SK-N-SH (cell line): ENCODE data around the gene ADH1B. TPM values are rescaled to one million over a fixed set of nuclear protein-coding genes. Genes with fewer than 3 reads are reported as not detected.

ENCODE experiments used
- CTCF ChIA-PET: fragments of 300-600, 350-600 bp; formaldehyde crosslinking; extraction: SDS; loops from one replicate; lab custom pipeline; 2021; lab: Yijun Ruan, JAX
- POLR2A ChIA-PET: fragments of 350-600 bp; sonication (Branson Sonifier 250); formaldehyde crosslinking; extraction: SDS; loops from one replicate; lab custom pipeline; 2020; ENCODE audit warnings: antibody characterized with exemption, inconsistent platforms; lab: Yijun Ruan, JAX
- DNase-seq: peaks from one replicate; pipeline ENCODE4 v3.0.0; 2012
- H2AFZ ChIP-seq: fragments of 200-600 bp; sonication (generic); 2 replicates; pipeline ENCODE4 v1.8.1; 2016; ENCODE audit warnings: antibody characterized with exemption, mild to moderate bottlenecking, low read depth
- H3F3A ChIP-seq: fragments of 200-600 bp; sonication (generic); replicated peaks from 2 replicates; pipeline ENCODE3; 2016; ENCODE audit warnings: antibody characterized with exemption, mild to moderate bottlenecking; ENCODE audit not compliant: insufficient read depth
- H3K27ac ChIP-seq, 2 experiments: fragments of 200-500 bp in 1 of 2; fragments of 200-600 bp in 1 of 2; sonication (Bioruptor generic) in 1 of 2; sonication (generic), shearing (Covaris generic) in 1 of 2; 2 replicates each; pipeline versions ENCODE4 v1.5.1 to v1.6.1; 2014 to 2016; ENCODE audit warnings: low read depth in 2 of 2, inconsistent platforms in 1 of 2, low read length in 1 of 2, mild to moderate bottlenecking in 1 of 2, mixed read lengths in 1 of 2
- H3K27me3 ChIP-seq: fragments of 200-600 bp; sonication (generic), shearing (Covaris generic); 2 replicates; pipeline ENCODE4 v1.6.1; 2016; ENCODE audit warnings: mixed run types; ENCODE audit not compliant: insufficient read depth
- H3K36me3 ChIP-seq, 2 experiments: fragments of 200-500 bp in 1 of 2; fragments of 200-600 bp in 1 of 2; sonication (Bioruptor generic) in 1 of 2; sonication (generic) in 1 of 2; replicated peaks in 1 of 2; 2 replicates each; pipeline versions ENCODE3 to v1.5.1; 2014 to 2016; ENCODE audit warnings: low read length in 1 of 2, mild to moderate bottlenecking in 1 of 2; ENCODE audit not compliant: insufficient read depth in 2 of 2, control insufficient read depth in 1 of 2
- H3K4me1 ChIP-seq, 2 experiments: fragments of 200-500 bp in 1 of 2; fragments of 200-600 bp in 1 of 2; sonication (Bioruptor generic) in 1 of 2; sonication (generic), shearing (Covaris generic) in 1 of 2; 2 replicates each; pipeline versions ENCODE4 v1.5.1 to v1.6.1; 2014 to 2016; ENCODE audit warnings: low read depth in 1 of 2, low read length in 1 of 2, mixed run types in 1 of 2; ENCODE audit not compliant: insufficient read depth in 2 of 2, control insufficient read depth in 1 of 2
- H3K4me2 ChIP-seq: fragments of 200-600 bp; sonication (generic), shearing (Covaris generic); 2 replicates; pipeline ENCODE4 v1.6.1; 2017; ENCODE audit warnings: mixed run types
- H3K4me3 ChIP-seq, 2 experiments: fragments of 200-500 bp in 1 of 2; fragments of 200-600 bp in 1 of 2; sonication (Bioruptor generic) in 1 of 2; sonication (generic), shearing (Covaris generic) in 1 of 2; 2 replicates each; pipeline versions ENCODE4 v1.5.1 to v1.8.1; 2014 to 2016; ENCODE audit warnings: low read depth in 2 of 2, inconsistent platforms in 1 of 2, low read length in 1 of 2, mild to moderate bottlenecking in 1 of 2, mixed read lengths in 1 of 2, moderate library complexity in 1 of 2
- H3K79me2 ChIP-seq: fragments of 200-600 bp; sonication (generic); 2 replicates; pipeline ENCODE4 v1.8.1; 2017; ENCODE audit warnings: mild to moderate bottlenecking; ENCODE audit not compliant: insufficient read depth
- H3K9ac ChIP-seq: fragments of 200-600 bp; sonication (generic); 2 replicates; pipeline ENCODE4 v1.6.1; 2017; ENCODE audit warnings: mixed run types
- H3K9me2 ChIP-seq: fragments of 200-600 bp; sonication (generic); 2 replicates; pipeline ENCODE4 v1.6.1; 2017; ENCODE audit warnings: mixed run types
- H3K9me3 ChIP-seq: fragments of 200-600 bp; sonication (generic); 2 replicates; pipeline ENCODE4 v1.6.1; 2017; ENCODE audit warnings: mixed run types, mild to moderate bottlenecking, moderate library complexity
- H4K20me1 ChIP-seq: fragments of 200-600 bp; sonication (generic); 2 replicates; pipeline ENCODE4 v1.6.1; 2017; ENCODE audit warnings: mild to moderate bottlenecking, mixed run types; ENCODE audit not compliant: insufficient read depth
- CHD2 ChIP-seq: fragments of 150-350 bp; IDR thresholded peaks from 2 replicates; pipeline ENCODE4 v1.6.1; 2018; ENCODE audit warnings: low read length; ENCODE audit not compliant: partially characterized antibody
- ELF1 ChIP-seq: IDR thresholded peaks from 2 replicates; pipeline ENCODE4 v1.4.0; 2012
- EP300 ChIP-seq, 2 experiments: IDR thresholded peaks; 2 replicates each; pipeline versions ENCODE4 v1.4.0 to v1.6.1; 2012; ENCODE audit warnings: borderline replicate concordance in 1 of 2, low read depth in 1 of 2, low read length in 1 of 2
- EZH2phosphoT487 ChIP-seq: fragments of 200-600 bp; sonication (generic); IDR thresholded peaks from 2 replicates; pipeline ENCODE4 v1.6.1; 2017; ENCODE audit warnings: low read depth, mixed run types, mild to moderate bottlenecking, antibody characterized with exemption, moderate library complexity, borderline replicate concordance
- GATA2 ChIP-seq: sonication (generic); formaldehyde crosslinking; IDR thresholded peaks from 2 replicates; pipeline ENCODE4 v1.5.0; 2020; ENCODE audit warnings: mild to moderate bottlenecking, missing genetic modification reagents
- JUND ChIP-seq: IDR thresholded peaks from 2 replicates; pipeline ENCODE4 v1.4.0; 2012
- MXI1 ChIP-seq: IDR thresholded peaks from 2 replicates; pipeline ENCODE4 v1.6.1; 2012; ENCODE audit warnings: mild to moderate bottlenecking, low read depth, low read length, improper control_type of control experiment
- NFIC ChIP-seq: IDR thresholded peaks from 2 replicates; pipeline ENCODE4 v1.4.0; 2012; ENCODE audit warnings: borderline replicate concordance
- NRF1 ChIP-seq: IDR thresholded peaks from 2 replicates; pipeline ENCODE4 v1.6.1; 2012; ENCODE audit warnings: low read depth, mild to moderate bottlenecking, low read length
- POLR2AphosphoS5 ChIP-seq: IDR thresholded peaks from 2 replicates; pipeline ENCODE4 v1.6.1; 2012; ENCODE audit warnings: low read depth, low read length
- RAD21 ChIP-seq: IDR thresholded peaks from 2 replicates; pipeline ENCODE4 v1.6.1; 2012; ENCODE audit warnings: mild to moderate bottlenecking, low read length
- RXRA ChIP-seq: IDR thresholded peaks from 2 replicates; pipeline ENCODE4 v1.4.0; 2012; ENCODE audit warnings: low read depth, mild to moderate bottlenecking, borderline replicate concordance
- SIN3A ChIP-seq: IDR thresholded peaks from 2 replicates; pipeline ENCODE4 v1.6.1; 2012; ENCODE audit warnings: low read depth, mild to moderate bottlenecking, low read length, moderate library complexity, borderline replicate concordance
- SMC3 ChIP-seq: IDR thresholded peaks from 2 replicates; pipeline ENCODE4 v1.6.1; 2012; ENCODE audit warnings: low read depth, low read length, improper control_type of control experiment
- TAF1 ChIP-seq: IDR thresholded peaks from 2 replicates; pipeline ENCODE4 v1.6.1; 2012; ENCODE audit warnings: low read depth, mild to moderate bottlenecking, low read length, moderate library complexity, borderline replicate concordance
- TEAD4 ChIP-seq: IDR thresholded peaks from 2 replicates; pipeline ENCODE4 v1.4.0; 2012; ENCODE audit warnings: mild to moderate bottlenecking, borderline replicate concordance; ENCODE audit not compliant: insufficient read depth
- YY1 ChIP-seq: IDR thresholded peaks from 2 replicates; pipeline ENCODE4 v1.4.0; 2012; ENCODE audit warnings: low read depth, mild to moderate bottlenecking
- WGBS: methylation state at CpG from one replicate; pipeline ENCODE4 v1.1.6; 2017; ENCODE audit warnings: low lambda C conversion rate; 5-methylcytosine and 5-hydroxymethylcytosine counted together
- polyA plus RNA-seq, 3 experiments: library from polyadenylated mRNA; depleted of rRNA; stranded (reverse); fragments of >200 nt; gene quantifications; 2 replicates each; pipeline ENCODE4 v1.2.3, GENCODE V29; 2012
- TF ChIP-seq, protein P1 (sequence below): fragments of 150-350 bp; IDR thresholded peaks from 2 replicates; pipeline ENCODE4 v1.6.1; 2017; ENCODE audit warnings: antibody characterized with exemption, low read length, low read depth, borderline replicate concordance
- TF ChIP-seq, protein P2 (sequence below): fragments of 200-600 bp; sonication (generic); IDR thresholded peaks from 2 replicates; pipeline ENCODE4 v1.6.1; 2017; ENCODE audit warnings: antibody characterized with exemption, mild to moderate bottlenecking, moderate library complexity
- TF ChIP-seq, protein P3 (sequence below): IDR thresholded peaks from 2 replicates; pipeline ENCODE4 v1.4.0; 2012; ENCODE audit warnings: low read depth, borderline replicate concordance
- TF ChIP-seq, protein P4 (sequence below): fragments of 150-350 bp; IDR thresholded peaks from 2 replicates; pipeline ENCODE4 v1.6.1; 2016; ENCODE audit warnings: mild to moderate bottlenecking, low read depth, low read length
- TF ChIP-seq, protein P5 (sequence below): IDR thresholded peaks from 2 replicates; pipeline ENCODE4 v1.4.0; 2012; ENCODE audit warnings: low read depth

Gene ADH1B
- polyA plus RNA-seq, 1 of the 3 experiments (the other 2 are of a cell fraction) = not detected

DNA sequence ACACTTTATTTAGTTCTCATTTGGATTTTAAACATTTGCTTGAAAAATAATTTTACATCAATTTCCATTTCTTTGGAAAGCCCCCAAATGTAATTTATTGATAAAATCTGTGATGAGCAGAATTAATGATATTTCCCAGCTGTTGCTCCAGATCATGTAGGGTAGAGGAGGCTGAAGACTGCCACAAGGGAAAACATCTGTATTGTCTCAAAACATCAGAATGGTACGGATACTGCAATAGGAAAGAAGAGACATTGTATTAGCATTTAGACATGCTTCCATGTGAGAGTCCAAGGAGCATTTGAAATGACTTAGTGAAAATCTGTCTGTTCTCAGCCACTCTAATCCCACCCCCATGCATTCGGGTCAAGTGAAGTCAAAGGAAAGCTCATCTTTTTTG is 44.8 kb downstream of the ADH1B start:
- H3K4me1 ChIP-seq = no peaks in the 10 kb centered on the region
- no peak overlapping the region for H3K27ac ChIP-seq
- no peaks in the 10 kb centered on the region for H3K27me3 ChIP-seq
- no peaks in the 10 kb centered on the region for H4K20me1 ChIP-seq
- H3K9ac ChIP-seq = no peak overlapping the region
- H3K79me2 ChIP-seq = no peaks in the 10 kb centered on the region
- no peaks in the 10 kb centered on the region for H3F3A ChIP-seq
- H3K9me2 ChIP-seq = no peaks in the 10 kb centered on the region
- no peak overlapping the region for H2AFZ ChIP-seq
- no peak for DNase-seq
- POLR2A ChIA-PET = no interaction called here
- no peak for TF ChIP-seq EP300 (IDR thresholded peaks at IDR 0.05; ENCODE audit: borderline replicate concordance in 1 of 2, low read depth in 1 of 2, low read length in 1 of 2)
- no peak for TF ChIP-seq SIN3A
- TF ChIP-seq NFIC = no peak
- TF ChIP-seq JUND = no peak
- no peak for TF ChIP-seq YY1
- TF ChIP-seq, protein P1, sequence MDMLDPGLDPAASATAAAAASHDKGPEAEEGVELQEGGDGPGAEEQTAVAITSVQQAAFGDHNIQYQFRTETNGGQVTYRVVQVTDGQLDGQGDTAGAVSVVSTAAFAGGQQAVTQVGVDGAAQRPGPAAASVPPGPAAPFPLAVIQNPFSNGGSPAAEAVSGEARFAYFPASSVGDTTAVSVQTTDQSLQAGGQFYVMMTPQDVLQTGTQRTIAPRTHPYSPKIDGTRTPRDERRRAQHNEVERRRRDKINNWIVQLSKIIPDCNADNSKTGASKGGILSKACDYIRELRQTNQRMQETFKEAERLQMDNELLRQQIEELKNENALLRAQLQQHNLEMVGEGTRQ = no peak
- TF ChIP-seq, protein P2, sequence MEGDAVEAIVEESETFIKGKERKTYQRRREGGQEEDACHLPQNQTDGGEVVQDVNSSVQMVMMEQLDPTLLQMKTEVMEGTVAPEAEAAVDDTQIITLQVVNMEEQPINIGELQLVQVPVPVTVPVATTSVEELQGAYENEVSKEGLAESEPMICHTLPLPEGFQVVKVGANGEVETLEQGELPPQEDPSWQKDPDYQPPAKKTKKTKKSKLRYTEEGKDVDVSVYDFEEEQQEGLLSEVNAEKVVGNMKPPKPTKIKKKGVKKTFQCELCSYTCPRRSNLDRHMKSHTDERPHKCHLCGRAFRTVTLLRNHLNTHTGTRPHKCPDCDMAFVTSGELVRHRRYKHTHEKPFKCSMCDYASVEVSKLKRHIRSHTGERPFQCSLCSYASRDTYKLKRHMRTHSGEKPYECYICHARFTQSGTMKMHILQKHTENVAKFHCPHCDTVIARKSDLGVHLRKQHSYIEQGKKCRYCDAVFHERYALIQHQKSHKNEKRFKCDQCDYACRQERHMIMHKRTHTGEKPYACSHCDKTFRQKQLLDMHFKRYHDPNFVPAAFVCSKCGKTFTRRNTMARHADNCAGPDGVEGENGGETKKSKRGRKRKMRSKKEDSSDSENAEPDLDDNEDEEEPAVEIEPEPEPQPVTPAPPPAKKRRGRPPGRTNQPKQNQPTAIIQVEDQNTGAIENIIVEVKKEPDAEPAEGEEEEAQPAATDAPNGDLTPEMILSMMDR = no peak
- no peak for TF ChIP-seq EZH2phosphoT487
- no peak for TF ChIP-seq MXI1
- no peak for TF ChIP-seq TEAD4
- TF ChIP-seq ELF1 = no peak
- no peak for TF ChIP-seq NRF1
- no peak for TF ChIP-seq RAD21
- TF ChIP-seq GATA2 (CRISPR knock-in tag) = no peak
- no peak overlapping the region for H3K4me3 ChIP-seq
- 21% methylated on average over 2 of the region's 2 CpGs for WGBS
- no peak overlapping the region for H3K4me2 ChIP-seq
- CTCF ChIA-PET = no interaction called here
- no peaks in the 10 kb centered on the region for H3K9me3 ChIP-seq
- H3K36me3 ChIP-seq = no peaks in the 10 kb centered on the region

DNA sequence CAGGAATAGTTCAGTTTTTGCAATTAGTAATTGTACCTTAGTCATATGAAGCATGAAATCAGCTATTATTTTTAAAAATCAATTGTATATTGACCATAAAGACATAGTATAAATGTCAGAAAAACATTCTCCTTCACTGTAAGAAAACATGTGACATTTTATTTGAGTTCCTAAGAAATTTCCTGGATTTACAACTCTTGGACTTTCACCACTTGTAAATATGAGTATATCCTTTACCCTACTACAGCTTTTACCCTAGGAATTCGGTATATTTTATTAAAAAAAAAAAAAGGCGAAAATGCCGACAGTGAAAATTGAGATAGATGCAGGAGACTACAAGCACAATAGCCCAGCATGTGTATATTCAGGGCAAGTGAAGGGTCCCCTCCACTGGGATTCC is 45.3 kb downstream of the ADH1B start:
- no peaks in the 10 kb centered on the region for H3F3A ChIP-seq
- no peaks in the 10 kb centered on the region for H4K20me1 ChIP-seq
- no peaks in the 10 kb centered on the region for H3K9me3 ChIP-seq
- no peak overlapping the region for H3K4me2 ChIP-seq
- no peak overlapping the region for H3K9ac ChIP-seq
- H2AFZ ChIP-seq = no peak overlapping the region
- DNase-seq = no peak
- no peaks in the 10 kb centered on the region for H3K4me1 ChIP-seq
- WGBS = 63% methylated on average over 3 of the region's 3 CpGs
- no peaks in the 10 kb centered on the region for H3K36me3 ChIP-seq
- ChIA-PET CTCF (no interaction called here), POLR2A (no interaction called here)
- no peaks in the 10 kb centered on the region for H3K79me2 ChIP-seq
- H3K9me2 ChIP-seq = no peaks in the 10 kb centered on the region
- no peak overlapping the region for H3K4me3 ChIP-seq
- H3K27me3 ChIP-seq = no peaks in the 10 kb centered on the region
- H3K27ac ChIP-seq = no peak overlapping the region
- no peak for TF ChIP-seq EP300 (IDR thresholded peaks at IDR 0.05; ENCODE audit: borderline replicate concordance in 1 of 2, low read depth in 1 of 2, low read length in 1 of 2)
- no peak for TF ChIP-seq GATA2 (CRISPR knock-in tag)
- no peak for TF ChIP-seq RXRA
- TF ChIP-seq, protein P2 = no peak
- no peak for TF ChIP-seq TAF1
- TF ChIP-seq SMC3 = no peak
- TF ChIP-seq, protein P3, sequence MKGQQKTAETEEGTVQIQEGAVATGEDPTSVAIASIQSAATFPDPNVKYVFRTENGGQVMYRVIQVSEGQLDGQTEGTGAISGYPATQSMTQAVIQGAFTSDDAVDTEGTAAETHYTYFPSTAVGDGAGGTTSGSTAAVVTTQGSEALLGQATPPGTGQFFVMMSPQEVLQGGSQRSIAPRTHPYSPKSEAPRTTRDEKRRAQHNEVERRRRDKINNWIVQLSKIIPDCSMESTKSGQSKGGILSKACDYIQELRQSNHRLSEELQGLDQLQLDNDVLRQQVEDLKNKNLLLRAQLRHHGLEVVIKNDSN = no peak
- no peak for TF ChIP-seq POLR2AphosphoS5
- TF ChIP-seq, protein P4, sequence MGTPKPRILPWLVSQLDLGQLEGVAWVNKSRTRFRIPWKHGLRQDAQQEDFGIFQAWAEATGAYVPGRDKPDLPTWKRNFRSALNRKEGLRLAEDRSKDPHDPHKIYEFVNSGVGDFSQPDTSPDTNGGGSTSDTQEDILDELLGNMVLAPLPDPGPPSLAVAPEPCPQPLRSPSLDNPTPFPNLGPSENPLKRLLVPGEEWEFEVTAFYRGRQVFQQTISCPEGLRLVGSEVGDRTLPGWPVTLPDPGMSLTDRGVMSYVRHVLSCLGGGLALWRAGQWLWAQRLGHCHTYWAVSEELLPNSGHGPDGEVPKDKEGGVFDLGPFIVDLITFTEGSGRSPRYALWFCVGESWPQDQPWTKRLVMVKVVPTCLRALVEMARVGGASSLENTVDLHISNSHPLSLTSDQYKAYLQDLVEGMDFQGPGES = no peak
- no peak for TF ChIP-seq JUND
- TF ChIP-seq, protein P5, sequence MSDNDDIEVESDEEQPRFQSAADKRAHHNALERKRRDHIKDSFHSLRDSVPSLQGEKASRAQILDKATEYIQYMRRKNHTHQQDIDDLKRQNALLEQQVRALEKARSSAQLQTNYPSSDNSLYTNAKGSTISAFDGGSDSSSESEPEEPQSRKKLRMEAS = no peak
- TF ChIP-seq CHD2 = no peak
